Measurements from ENCODE around the gene ABCA13. TPM values are rescaled to one million over a fixed set of nuclear protein-coding genes. Genes with fewer than 3 reads are reported as not detected.

The ABCA13 gene
- total RNA-seq, 6 experiments from 2014 or later = 0.43 to 2.6 (median 0.84) TPM

- Histone ChIP-seq H3K4me1 (no peaks in the 10 kb centered on the region), H3K27me3 (no peaks in the 10 kb centered on the region), H3K36me3 (no peaks in the 10 kb centered on the region), H3K27ac (no peak overlapping the region), H3K9me3 (no peaks in the 10 kb centered on the region), H3K4me3 (no peak overlapping the region)
- no peak for ATAC-seq
- no peak for DNase-seq
- TF ChIP-seq CTCF (IDR thresholded peaks at IDR 0.05) (no peak), POLR2A (IDR thresholded peaks at IDR 0.05) (no peak)
- intact Hi-C loops (cut with DNase I) = no loop called here
- WGBS (ENCODE audit: insufficient coverage, low coverage, low lambda C conversion rate, missing lambda C conversion rate) = 65% methylated on average over 6 of the region's 6 CpGs
These were observed 466.8 kb downstream of the ABCA13 start for GRCh38 chr7:48638041-48638440.

- H3K9me3 ChIP-seq = no peaks in the 10 kb centered on the region
- no peak for DNase-seq
- no peak for ATAC-seq
- H3K4me1 ChIP-seq = no peaks in the 10 kb centered on the region
- H3K4me3 ChIP-seq = no peak overlapping the region
- TF ChIP-seq POLR2A (IDR thresholded peaks at IDR 0.05) = no peak
- no peak for TF ChIP-seq CTCF (IDR thresholded peaks at IDR 0.05)
- intact Hi-C loops (cut with DNase I) = no loop called here
- H3K36me3 ChIP-seq = no peaks in the 10 kb centered on the region
- H3K27me3 ChIP-seq = no peaks in the 10 kb centered on the region
- WGBS (ENCODE audit: insufficient coverage, low coverage, low lambda C conversion rate, missing lambda C conversion rate) = 40% methylated on average over 2 of the region's 2 CpGs
- no peak overlapping the region for H3K27ac ChIP-seq
These were observed 472.3 kb downstream of the ABCA13 start for GRCh38 chr7:48643431-48644013.

- no peaks in the 10 kb centered on the region for H3K4me1 ChIP-seq
- ATAC-seq = no peak
- H3K9me3 ChIP-seq = no peaks in the 10 kb centered on the region
- H3K4me3 ChIP-seq = no peak overlapping the region
- no peaks in the 10 kb centered on the region for H3K27me3 ChIP-seq
- no peak for TF ChIP-seq CTCF (IDR thresholded peaks at IDR 0.05)
- DNase-seq = no peak
- H3K36me3 ChIP-seq = no peaks in the 10 kb centered on the region
- intact Hi-C loops (cut with DNase I) = no loop called here
- 61% methylated on average over 2 of the region's 2 CpGs for WGBS (ENCODE audit: insufficient coverage, low coverage, low lambda C conversion rate, missing lambda C conversion rate)
- no peak overlapping the region for H3K27ac ChIP-seq
These were observed 486.9 kb downstream of the ABCA13 start for GRCh38 chr7:48658138-48658537.

- H3K4me3 ChIP-seq = no peak overlapping the region
- intact Hi-C loops (cut with DNase I) = no loop called here
- H3K27me3 ChIP-seq = no peaks in the 10 kb centered on the region
- no peaks in the 10 kb centered on the region for H3K4me1 ChIP-seq
- ATAC-seq (no peak), DNase-seq (no peak)
- WGBS (ENCODE audit: insufficient coverage, low coverage, low lambda C conversion rate, missing lambda C conversion rate) = 44% methylated on average over 5 of the region's 5 CpGs
- TF ChIP-seq CTCF (IDR thresholded peaks at IDR 0.05) (no peak), POLR2A (IDR thresholded peaks at IDR 0.05) (no peak)
- no peaks in the 10 kb centered on the region for H3K9me3 ChIP-seq
- no peaks in the 10 kb centered on the region for H3K36me3 ChIP-seq
- no peak overlapping the region for H3K27ac ChIP-seq
These were observed 489.1 kb downstream of the ABCA13 start for GRCh38 chr7:48660306-48660870.

Data from right lobe of liver (tissue), 6 donors.